ENCODE data around the gene PARP4. TPM values are rescaled to one million over a fixed set of nuclear protein-coding genes. Genes with fewer than 3 reads are reported as not detected.
"Not testable (repeated sequence)": the region's sequence is repeated elsewhere in the genome, so short reads cannot be mapped to it uniquely, and the experiment has no call there.

The PARP4 gene
- total and polyA plus RNA-seq, 2 donors = 24.7 to 29.0 TPM

DNA sequence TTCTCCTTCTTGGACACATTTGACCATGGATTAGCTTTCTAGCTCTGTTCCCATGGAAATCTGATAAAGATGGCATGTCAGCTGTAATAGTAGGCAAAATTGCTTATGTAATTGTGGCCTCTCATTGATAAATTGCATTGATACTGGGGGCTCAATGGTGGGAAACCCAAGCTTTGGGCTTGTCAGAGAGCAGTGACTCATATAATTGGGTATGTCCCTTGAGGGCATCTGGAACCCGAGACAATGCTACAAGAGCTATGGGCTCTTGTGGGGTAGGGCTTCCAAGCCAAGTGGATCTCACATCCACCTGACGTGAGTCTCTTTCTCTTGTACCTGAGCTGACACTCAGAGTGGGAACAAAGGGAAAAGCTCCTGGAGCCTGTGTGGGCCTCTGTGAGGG, 16.3 kb downstream of the PARP4 start:
- not testable (repeated sequence) for H3K9me3 ChIP-seq (ENCODE audit: control insufficient read depth in 2 of 2, insufficient read depth in 1 of 2, low read length in 1 of 2); H3K27ac ChIP-seq (ENCODE audit: low read depth in 1 of 2, low read length in 1 of 2); H3K4me3 ChIP-seq (ENCODE audit: low read length in 2 of 2); DNase-seq (ENCODE audit: low read depth in 6 of 9, low spot score in 9 of 9); H3K27me3 ChIP-seq (ENCODE audit: control insufficient read depth in 2 of 2, insufficient read depth in 1 of 2, low read length in 1 of 2); H3K4me1 ChIP-seq (ENCODE audit: control insufficient read depth in 2 of 2, insufficient read depth in 2 of 2, low read length in 2 of 2)
- WGBS = 100% methylated on average over 2 of the region's 2 CpGs
- peaks cover 48 to 53% of the 10 kb centered on the region in 2 donors for H3K36me3 ChIP-seq (ENCODE audit: control insufficient read depth in 2 of 2, insufficient read depth in 2 of 2, low read length in 1 of 2)

DNA sequence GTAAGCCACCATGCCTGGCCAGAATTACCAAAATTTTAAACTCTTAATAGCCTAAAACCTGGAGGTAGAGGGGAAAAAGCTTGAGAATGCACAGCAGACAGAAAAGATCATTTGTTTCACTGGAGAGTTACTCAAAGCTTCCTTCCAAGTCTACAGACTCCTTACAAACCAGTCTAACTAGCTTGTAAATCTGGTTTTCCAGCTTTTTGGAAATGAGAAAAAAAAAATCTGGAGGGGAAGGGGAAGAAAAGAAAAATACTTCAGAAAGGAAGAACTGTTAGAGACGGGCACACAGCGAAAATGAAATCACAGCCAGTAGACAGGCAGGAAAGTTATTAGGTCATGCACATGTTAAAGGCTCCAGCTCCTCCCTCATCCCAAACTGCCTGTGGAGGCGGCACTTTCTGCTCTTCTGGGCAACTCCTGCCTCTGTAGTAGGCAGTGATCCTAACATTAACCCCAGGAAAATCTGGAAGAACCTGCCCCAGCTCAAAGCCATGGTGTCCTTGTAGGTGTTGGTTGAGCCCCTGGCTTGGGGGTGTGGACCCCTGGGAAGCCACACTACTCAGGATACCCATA, 17.3 kb downstream of the PARP4 start:
- H3K27ac ChIP-seq (ENCODE audit: low read depth in 1 of 2, low read length in 1 of 2) = no peak overlapping the region
- H3K4me3 ChIP-seq (ENCODE audit: low read length in 2 of 2) = no peak overlapping the region
- no peak for DNase-seq (ENCODE audit: low read depth in 6 of 9, low spot score in 9 of 9)
- 97% methylated on average over 3 of the region's 3 CpGs for WGBS
- H3K27me3 ChIP-seq (ENCODE audit: control insufficient read depth in 2 of 2, insufficient read depth in 1 of 2, low read length in 1 of 2) = no peaks in the 10 kb centered on the region
- H3K4me1 ChIP-seq (ENCODE audit: control insufficient read depth in 2 of 2, insufficient read depth in 2 of 2, low read length in 2 of 2) = no peaks in the 10 kb centered on the region
- H3K36me3 ChIP-seq (ENCODE audit: control insufficient read depth in 2 of 2, insufficient read depth in 2 of 2, low read length in 1 of 2) = peaks cover 50 to 57% of the 10 kb centered on the region in 2 donors
- no peaks in the 10 kb centered on the region for H3K9me3 ChIP-seq (ENCODE audit: control insufficient read depth in 2 of 2, insufficient read depth in 1 of 2, low read length in 1 of 2)

DNA sequence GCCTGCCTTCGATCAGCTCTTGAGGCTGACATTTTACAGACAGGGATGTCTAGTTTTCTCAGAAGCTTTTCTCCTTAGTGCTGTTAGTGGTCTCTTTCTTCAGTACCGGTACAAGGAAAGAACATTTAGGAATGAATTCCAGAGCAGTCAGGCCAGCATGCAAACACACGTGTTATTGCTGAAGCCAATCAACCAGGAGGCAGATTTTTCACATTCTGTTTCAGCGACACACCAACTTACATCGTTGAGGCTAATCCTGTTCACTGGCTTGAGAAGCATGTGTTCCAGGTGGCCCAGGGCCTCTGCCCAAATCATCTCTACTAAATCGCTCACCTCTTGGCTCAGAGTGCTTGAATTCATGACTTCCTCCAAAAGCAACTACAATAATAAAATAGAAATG, 19.2 kb downstream of the PARP4 start:
- H3K36me3 ChIP-seq (ENCODE audit: control insufficient read depth in 2 of 2, insufficient read depth in 2 of 2, low read length in 1 of 2) = peaks cover 58 to 69% of the 10 kb centered on the region in 2 donors
- no peaks in the 10 kb centered on the region for H3K4me1 ChIP-seq (ENCODE audit: control insufficient read depth in 2 of 2, insufficient read depth in 2 of 2, low read length in 2 of 2)
- no peak for DNase-seq (ENCODE audit: low read depth in 6 of 9, low spot score in 9 of 9)
- H3K27me3 ChIP-seq (ENCODE audit: control insufficient read depth in 2 of 2, insufficient read depth in 1 of 2, low read length in 1 of 2) = no peaks in the 10 kb centered on the region
- H3K27ac ChIP-seq (ENCODE audit: low read depth in 1 of 2, low read length in 1 of 2) = no peak overlapping the region
- WGBS = 99% methylated on average over 6 of the region's 6 CpGs
- H3K9me3 ChIP-seq (ENCODE audit: control insufficient read depth in 2 of 2, insufficient read depth in 1 of 2, low read length in 1 of 2) = no peaks in the 10 kb centered on the region
- H3K4me3 ChIP-seq (ENCODE audit: low read length in 2 of 2) = no peak overlapping the region

DNA sequence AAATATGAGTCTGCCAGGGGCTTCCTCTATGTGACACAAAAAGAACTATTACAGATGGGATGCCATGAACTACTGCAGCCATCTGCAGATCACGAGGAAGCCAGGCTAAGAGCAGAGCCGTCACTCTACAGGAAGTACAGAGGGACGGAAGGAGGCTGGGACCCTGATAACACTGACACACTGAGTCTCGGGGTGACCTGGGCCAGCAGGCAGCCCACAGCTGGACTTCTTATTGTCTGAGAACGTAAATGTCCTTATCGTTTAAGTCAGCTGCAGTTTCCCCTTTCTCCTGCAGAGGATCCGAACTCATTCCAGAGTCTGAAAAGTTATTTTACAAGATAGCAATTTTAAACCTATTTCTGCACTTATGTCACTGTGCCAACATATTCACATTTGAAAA, 20.7 kb downstream of the PARP4 start:
- no peak for DNase-seq (ENCODE audit: low read depth in 6 of 9, low spot score in 9 of 9)

DNA sequence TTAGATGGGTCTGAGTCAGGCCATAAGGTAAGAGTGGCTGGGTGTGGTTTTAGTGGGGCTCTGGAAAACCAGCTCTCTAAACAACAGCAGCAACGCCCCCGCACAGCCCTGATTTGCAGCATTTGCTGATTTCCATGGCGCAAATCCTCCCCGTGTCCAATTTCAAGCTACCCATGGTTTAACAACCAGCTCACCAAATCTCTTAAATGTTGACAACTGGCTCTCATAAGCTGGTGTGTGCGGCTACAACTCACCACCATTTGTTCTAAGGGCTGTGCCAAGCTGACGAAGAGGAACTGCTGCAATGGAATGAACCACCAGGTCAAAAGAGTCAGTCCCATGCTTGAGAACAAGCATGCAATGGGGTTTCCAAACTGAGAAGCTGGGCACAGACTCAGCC, 22.9 kb downstream of the PARP4 start:
- 98% methylated on average over 6 of the region's 6 CpGs for WGBS
- Histone ChIP-seq H3K4me1 (ENCODE audit: control insufficient read depth in 2 of 2, insufficient read depth in 2 of 2, low read length in 2 of 2) (no peaks in the 10 kb centered on the region), H3K27me3 (ENCODE audit: control insufficient read depth in 2 of 2, insufficient read depth in 1 of 2, low read length in 1 of 2) (no peaks in the 10 kb centered on the region), H3K27ac (ENCODE audit: low read depth in 1 of 2, low read length in 1 of 2) (no peak overlapping the region), H3K9me3 (ENCODE audit: control insufficient read depth in 2 of 2, insufficient read depth in 1 of 2, low read length in 1 of 2) (no peaks in the 10 kb centered on the region), H3K36me3 (ENCODE audit: control insufficient read depth in 2 of 2, insufficient read depth in 2 of 2, low read length in 1 of 2) (peaks cover 40 to 53% of the 10 kb centered on the region in 2 donors), H3K4me3 (ENCODE audit: low read length in 2 of 2) (no peak overlapping the region)
- DNase-seq (ENCODE audit: low read depth in 6 of 9, low spot score in 9 of 9) = no peak

More for the DNA sequence above, 20.7 kb downstream of the PARP4 start:
- Histone ChIP-seq H3K4me3 (ENCODE audit: low read length in 2 of 2) (no peak overlapping the region), H3K27me3 (ENCODE audit: control insufficient read depth in 2 of 2, insufficient read depth in 1 of 2, low read length in 1 of 2) (no peaks in the 10 kb centered on the region), H3K36me3 (ENCODE audit: control insufficient read depth in 2 of 2, insufficient read depth in 2 of 2, low read length in 1 of 2) (peaks cover 54 to 58% of the 10 kb centered on the region in 2 donors), H3K9me3 (ENCODE audit: control insufficient read depth in 2 of 2, insufficient read depth in 1 of 2, low read length in 1 of 2) (no peaks in the 10 kb centered on the region), H3K4me1 (ENCODE audit: control insufficient read depth in 2 of 2, insufficient read depth in 2 of 2, low read length in 2 of 2) (no peaks in the 10 kb centered on the region), H3K27ac (ENCODE audit: low read depth in 1 of 2, low read length in 1 of 2) (no peak overlapping the region)
- 85% methylated on average over 7 of the region's 7 CpGs for WGBS

DNA sequence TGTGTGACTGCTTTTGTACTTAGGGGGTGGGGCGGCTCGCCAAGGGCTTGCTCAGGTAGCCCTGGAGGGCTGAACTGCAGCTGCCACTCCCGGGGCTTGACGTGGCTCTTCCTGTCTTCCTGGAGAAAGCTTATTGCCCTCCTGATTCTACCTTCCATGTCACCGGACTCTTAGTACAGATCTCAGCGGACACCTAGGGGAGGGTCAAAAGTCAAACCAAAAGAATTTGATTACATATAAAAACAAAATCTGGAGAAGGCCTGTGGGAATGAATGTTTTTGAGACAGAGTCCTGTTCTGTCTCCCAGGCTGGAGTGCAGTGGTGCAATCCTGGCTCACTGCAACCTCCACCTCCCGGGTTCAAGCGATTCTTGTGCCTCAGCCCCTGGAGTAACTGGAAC, 24.5 kb downstream of the PARP4 start:
- not testable (repeated sequence) for H3K4me1 ChIP-seq (ENCODE audit: control insufficient read depth in 2 of 2, insufficient read depth in 2 of 2, low read length in 2 of 2); H3K9me3 ChIP-seq (ENCODE audit: control insufficient read depth in 2 of 2, insufficient read depth in 1 of 2, low read length in 1 of 2); H3K27ac ChIP-seq (ENCODE audit: low read depth in 1 of 2, low read length in 1 of 2); H3K4me3 ChIP-seq (ENCODE audit: low read length in 2 of 2); DNase-seq (ENCODE audit: low read depth in 6 of 9, low spot score in 9 of 9); H3K27me3 ChIP-seq (ENCODE audit: control insufficient read depth in 2 of 2, insufficient read depth in 1 of 2, low read length in 1 of 2)
- peaks cover 35 to 53% of the 10 kb centered on the region in 2 donors for H3K36me3 ChIP-seq (ENCODE audit: control insufficient read depth in 2 of 2, insufficient read depth in 2 of 2, low read length in 1 of 2)
- WGBS = 96% methylated on average over 8 of the region's 8 CpGs

DNA sequence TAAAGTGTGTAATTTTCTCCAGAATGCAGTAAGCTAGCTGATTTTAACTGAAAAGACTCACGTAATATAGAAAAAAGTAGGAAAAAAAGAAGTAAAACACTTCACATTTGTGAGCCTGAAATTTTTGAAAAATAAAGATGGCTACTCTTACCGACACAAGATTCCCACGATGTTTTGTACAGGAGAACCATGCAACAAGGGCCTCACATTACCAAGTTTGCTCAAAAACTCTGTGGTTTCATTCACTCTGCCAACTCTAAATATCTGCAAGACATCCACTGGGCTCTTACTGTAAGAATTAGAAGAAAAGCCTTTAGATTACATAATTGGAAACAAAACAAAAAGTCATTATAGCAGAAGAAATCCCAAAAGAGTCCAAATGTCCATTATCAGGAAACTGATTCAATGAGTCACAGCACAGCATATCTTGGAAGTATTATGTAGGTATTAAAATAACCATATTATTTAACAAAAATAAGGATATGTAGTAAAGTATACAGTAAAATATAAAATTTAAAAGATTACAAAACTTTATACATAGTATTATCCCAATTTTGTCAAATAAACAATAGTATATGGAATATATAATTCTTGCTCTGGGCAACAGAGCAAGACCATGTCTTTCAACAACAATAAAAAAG, 26.4 kb downstream of the PARP4 start:
- not testable (repeated sequence) for H3K4me1 ChIP-seq (ENCODE audit: control insufficient read depth in 2 of 2, insufficient read depth in 2 of 2, low read length in 2 of 2); H3K27ac ChIP-seq (ENCODE audit: low read depth in 1 of 2, low read length in 1 of 2); H3K27me3 ChIP-seq (ENCODE audit: control insufficient read depth in 2 of 2, insufficient read depth in 1 of 2, low read length in 1 of 2); H3K4me3 ChIP-seq (ENCODE audit: low read length in 2 of 2); H3K9me3 ChIP-seq (ENCODE audit: control insufficient read depth in 2 of 2, insufficient read depth in 1 of 2, low read length in 1 of 2); DNase-seq (ENCODE audit: low read depth in 6 of 9, low spot score in 9 of 9)
- peaks cover 36 to 44% of the 10 kb centered on the region in 2 donors for H3K36me3 ChIP-seq (ENCODE audit: control insufficient read depth in 2 of 2, insufficient read depth in 2 of 2, low read length in 1 of 2)
- whole genome bisulfite sequencing = 98% methylated on average over 3 of the region's 3 CpGs

DNA sequence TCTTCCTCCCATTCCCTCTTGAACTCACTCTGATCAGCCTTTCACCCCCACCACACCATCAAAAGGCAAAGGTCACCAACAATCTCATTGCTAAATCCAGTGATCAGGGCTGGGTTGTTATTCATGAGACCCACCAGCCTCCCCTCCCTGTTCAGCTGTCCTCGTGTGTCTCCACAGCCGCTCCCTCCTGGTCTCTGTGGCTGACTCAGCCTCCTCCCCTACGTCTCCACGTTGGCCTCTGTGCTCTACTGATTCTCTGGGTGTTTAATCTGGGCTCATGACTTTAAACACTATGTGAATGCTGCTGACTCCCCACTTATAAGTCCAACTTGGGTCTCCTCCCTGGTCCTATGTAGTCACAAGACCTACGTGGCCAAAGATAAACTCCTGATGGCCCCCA, 38.9 kb downstream of the PARP4 start:
- DNase-seq (ENCODE audit: low read depth in 6 of 9, low spot score in 9 of 9) = no peak
- 99% methylated on average over 5 of the region's 5 CpGs for WGBS
- Histone ChIP-seq H3K27ac (ENCODE audit: low read depth in 1 of 2, low read length in 1 of 2) (no peak overlapping the region), H3K4me1 (ENCODE audit: control insufficient read depth in 2 of 2, insufficient read depth in 2 of 2, low read length in 2 of 2) (no peaks in the 10 kb centered on the region), H3K27me3 (ENCODE audit: control insufficient read depth in 2 of 2, insufficient read depth in 1 of 2, low read length in 1 of 2) (no peaks in the 10 kb centered on the region), H3K36me3 (ENCODE audit: control insufficient read depth in 2 of 2, insufficient read depth in 2 of 2, low read length in 1 of 2) (peaks cover 49 to 60% of the 10 kb centered on the region in 2 donors), H3K4me3 (ENCODE audit: low read length in 2 of 2) (no peak overlapping the region), H3K9me3 (ENCODE audit: control insufficient read depth in 2 of 2, insufficient read depth in 1 of 2, low read length in 1 of 2) (no peaks in the 10 kb centered on the region)

DNA sequence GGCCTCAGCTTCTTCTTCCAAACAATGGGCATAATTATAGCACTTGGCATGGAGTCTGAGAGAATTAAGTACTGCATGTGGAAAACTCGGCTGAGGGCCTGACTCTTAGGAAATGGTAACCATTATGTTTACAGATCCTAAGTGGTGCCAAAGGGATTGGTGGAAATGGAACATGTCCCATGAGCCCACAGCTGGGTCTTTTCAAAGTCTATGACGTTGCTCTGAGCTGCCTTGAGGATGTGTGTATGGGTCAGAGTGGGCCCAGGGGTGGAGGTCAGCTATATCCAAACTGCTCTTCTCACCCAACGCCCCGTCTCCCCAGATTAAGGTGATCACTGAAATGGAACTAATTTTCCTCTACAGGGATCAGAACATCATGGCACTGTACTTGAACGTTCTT, 40.4 kb downstream of the PARP4 start:
- H3K4me3 ChIP-seq (ENCODE audit: low read length in 2 of 2); H3K4me1 ChIP-seq (ENCODE audit: control insufficient read depth in 2 of 2, insufficient read depth in 2 of 2, low read length in 2 of 2); H3K27me3 ChIP-seq (ENCODE audit: control insufficient read depth in 2 of 2, insufficient read depth in 1 of 2, low read length in 1 of 2); H3K27ac ChIP-seq (ENCODE audit: low read depth in 1 of 2, low read length in 1 of 2); DNase-seq (ENCODE audit: low read depth in 6 of 9, low spot score in 9 of 9); H3K9me3 ChIP-seq (ENCODE audit: control insufficient read depth in 2 of 2, insufficient read depth in 1 of 2, low read length in 1 of 2): not testable (repeated sequence)
- 97% methylated on average over 5 of the region's 5 CpGs for WGBS
- peaks cover 52 to 64% of the 10 kb centered on the region in 2 donors for H3K36me3 ChIP-seq (ENCODE audit: control insufficient read depth in 2 of 2, insufficient read depth in 2 of 2, low read length in 1 of 2)
